GM04504 (cell line): ENCODE results near the gene MBOAT2.
"Not testable (repeated sequence)": the region's sequence is repeated elsewhere in the genome, so short reads cannot be mapped to it uniquely, and the experiment has no call there.

Source experiments
- DNase-seq: peaks from one replicate; pipeline ENCODE4 v3.0.0-alpha.2; 2012; ENCODE audit warnings: low read depth

MBOAT2 gene

GRCh38 chr2:8992643-8993042 is 10.8 kb downstream of the MBOAT2 start:
- no peak for DNase-seq

GRCh38 chr2:8989536-8990079 is 13.9 kb downstream of the MBOAT2 start:
- DNase-seq: no peak

GRCh38 chr2:8987410-8987809 is 16.1 kb downstream of the MBOAT2 start:
- no peak for DNase-seq

GRCh38 chr2:8986327-8986976 is 17.0 kb downstream of the MBOAT2 start:
- DNase-seq: no peak

- no peak for DNase-seq
Measured at GRCh38 chr2:8985561-8986326, 17.7 kb downstream of the MBOAT2 start.

GRCh38 chr2:8984855-8985254 is 18.6 kb downstream of the MBOAT2 start:
- DNase-seq: no peak

- DNase-seq: no peak
Measured at GRCh38 chr2:8984157-8984556, 19.3 kb downstream of the MBOAT2 start.

GRCh38 chr2:8983571-8983970 is 19.9 kb downstream of the MBOAT2 start:
- DNase-seq: no peak

GRCh38 chr2:8981876-8982275 is 21.6 kb downstream of the MBOAT2 start:
- no peak for DNase-seq

- DNase-seq: no peak
Measured at GRCh38 chr2:8980096-8980495, 23.4 kb downstream of the MBOAT2 start.

- no peak for DNase-seq
Measured at GRCh38 chr2:8977758-8978157, 25.7 kb downstream of the MBOAT2 start.

GRCh38 chr2:8976442-8977259 is 26.8 kb downstream of the MBOAT2 start:
- DNase-seq: no peak

- no peak for DNase-seq
Measured at GRCh38 chr2:8974016-8974415, 29.5 kb downstream of the MBOAT2 start.

GRCh38 chr2:8973017-8973416 is 30.5 kb downstream of the MBOAT2 start:
- not testable (repeated sequence) for DNase-seq

- DNase-seq: not testable (repeated sequence)
Measured at GRCh38 chr2:8972535-8972934, 30.9 kb downstream of the MBOAT2 start.

- not testable (repeated sequence) for DNase-seq
Measured at GRCh38 chr2:8969348-8969747, 34.1 kb downstream of the MBOAT2 start.

- no peak for DNase-seq
Measured at GRCh38 chr2:8966123-8966908, 37.2 kb downstream of the MBOAT2 start.

GRCh38 chr2:8965216-8965969 is 38.1 kb downstream of the MBOAT2 start:
- no peak for DNase-seq

GRCh38 chr2:8962890-8963289 is 40.6 kb downstream of the MBOAT2 start:
- DNase-seq: no peak

GRCh38 chr2:8957628-8958027 is 45.9 kb downstream of the MBOAT2 start:
- DNase-seq: no peak

- DNase-seq: no peak
Measured at GRCh38 chr2:8956774-8957173, 46.7 kb downstream of the MBOAT2 start.
